ENCODE data around the gene GFOD1.

- no peak for TF ChIP-seq EZH2 (IDR thresholded peaks at IDR 0.05; ENCODE audit: borderline replicate concordance, control insufficient read depth, low read depth, low read length)
- peak; percentile 66; the same call in 1 of the 2 replicates for TF ChIP-seq SMARCA5 (IDR thresholded peaks at IDR 0.05)
- no peak for TF ChIP-seq SP1 (IDR thresholded peaks at IDR 0.05; ENCODE audit: low read depth, low read length)
- no peak for TF ChIP-seq EP300 (IDR thresholded peaks at IDR 0.05; ENCODE audit: borderline replicate concordance in 1 of 2, control insufficient read depth in 1 of 2, low read depth in 2 of 2, low read length in 2 of 2)
Observed at GRCh38 chr6:13336553-13336952, 150.8 kb downstream of the GFOD1 start.

Measured in GM12878 (cell line).